GM19395 (cell line): ENCODE results near the gene FAM110A.
"Not testable (repeated sequence)": the region's sequence is repeated elsewhere in the genome, so short reads cannot be mapped to it uniquely, and the experiment has no call there.

ENCODE experiments used
- ATAC-seq: cut with Tn5 transposase; IDR thresholded peaks from one replicate; pipeline ENCODE4 v1.9.1; 2021; ENCODE audit warnings: mild to moderate bottlenecking, moderate library complexity; ENCODE audit not compliant: unreplicated experiment

The FAM110A gene

GRCh38 chr20:841568-842546 lies 8.3 kb downstream of the FAM110A start:
- no peak for ATAC-seq

DNA sequence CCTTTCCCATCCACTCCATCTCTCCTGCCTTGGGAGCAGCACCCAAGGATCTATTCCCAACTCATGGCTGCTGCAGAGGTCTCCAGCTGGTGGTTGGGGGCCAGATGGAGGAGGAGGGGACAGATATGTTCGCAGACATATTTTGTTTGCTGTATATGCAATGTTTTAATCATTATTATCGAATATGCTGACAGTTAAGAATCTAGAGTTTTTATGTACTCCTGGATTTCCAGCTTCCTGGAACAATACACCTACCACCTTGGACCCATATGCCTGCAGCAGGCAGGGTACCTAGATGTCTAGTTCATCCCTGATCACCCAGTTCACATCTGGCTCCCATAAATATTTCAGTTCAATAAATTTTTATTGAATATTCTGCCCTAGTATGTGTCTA lies 9.0 kb downstream of the FAM110A start:
- no peak for ATAC-seq

- no peak for ATAC-seq
Observed at GRCh38 chr20:843912-844311, 10.4 kb downstream of the FAM110A start.

- ATAC-seq, result peak; percentile 94
Observed at GRCh38 chr20:844473-845225, 11.1 kb downstream of the FAM110A start.

- no peak for ATAC-seq
Observed at GRCh38 chr20:845226-845868, 11.8 kb downstream of the FAM110A start.

GRCh38 chr20:845941-846893 lies 12.7 kb downstream of the FAM110A start:
- no peak for ATAC-seq

DNA sequence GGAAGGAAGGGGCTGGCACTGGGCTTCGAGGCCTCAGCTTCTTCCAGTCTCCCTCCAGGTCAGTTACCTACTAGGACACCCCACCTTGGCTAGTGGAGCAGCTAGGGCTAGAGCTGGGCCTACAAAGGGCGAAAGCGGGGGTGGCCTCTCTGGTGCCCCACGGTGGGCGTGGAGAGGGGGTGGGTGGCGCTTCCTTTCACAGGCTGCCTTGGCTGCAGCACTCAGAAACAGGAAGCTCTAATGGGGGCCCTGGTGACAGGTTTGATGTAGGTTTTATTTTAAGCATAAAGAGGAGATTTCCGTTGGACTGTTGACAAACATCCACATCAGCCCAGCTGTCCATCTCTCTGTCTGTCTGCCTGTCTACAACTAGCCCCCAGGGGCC lies 13.4 kb downstream of the FAM110A start:
- ATAC-seq, result no peak

DNA sequence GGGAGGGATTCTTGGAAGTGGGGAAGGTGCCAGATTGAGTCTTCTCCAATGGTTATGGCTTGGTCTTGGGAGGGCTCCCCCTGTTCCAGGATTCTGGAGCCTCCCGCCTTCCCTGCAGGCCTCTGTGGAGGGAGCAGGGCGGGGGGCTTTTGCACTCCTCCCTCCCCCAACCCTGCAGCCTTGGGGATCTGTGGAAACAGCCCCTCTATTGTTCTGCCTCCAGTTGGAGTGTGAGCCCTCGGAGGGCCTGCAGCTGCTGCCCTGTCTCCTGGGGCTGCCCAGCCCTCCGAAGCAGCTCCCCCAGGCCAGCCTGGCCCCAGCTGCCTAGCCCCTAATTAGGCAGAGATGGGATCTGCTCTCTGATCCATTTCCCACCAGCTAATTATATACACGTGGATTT lies 14.7 kb downstream of the FAM110A start:
- no peak for ATAC-seq

DNA sequence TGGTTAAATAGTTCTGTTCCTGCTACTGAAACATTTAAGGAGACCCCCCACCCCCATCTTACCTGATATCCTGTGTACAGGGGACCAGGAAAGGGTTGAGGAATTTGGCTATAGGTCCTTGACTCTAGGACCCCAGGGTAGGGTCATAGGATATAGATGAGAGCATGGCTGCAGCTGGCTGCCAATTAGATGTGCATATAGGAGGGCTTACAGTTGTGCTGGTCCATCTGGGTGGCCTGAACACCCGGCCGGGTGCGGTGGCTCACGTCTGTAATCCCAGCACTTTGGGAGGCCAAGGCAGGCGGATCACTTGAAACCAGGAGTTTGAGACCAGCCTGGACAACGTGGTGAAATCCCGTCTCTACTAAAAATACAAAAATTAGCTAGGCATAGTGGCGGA lies 15.2 kb downstream of the FAM110A start:
- not testable (repeated sequence) for ATAC-seq

DNA sequence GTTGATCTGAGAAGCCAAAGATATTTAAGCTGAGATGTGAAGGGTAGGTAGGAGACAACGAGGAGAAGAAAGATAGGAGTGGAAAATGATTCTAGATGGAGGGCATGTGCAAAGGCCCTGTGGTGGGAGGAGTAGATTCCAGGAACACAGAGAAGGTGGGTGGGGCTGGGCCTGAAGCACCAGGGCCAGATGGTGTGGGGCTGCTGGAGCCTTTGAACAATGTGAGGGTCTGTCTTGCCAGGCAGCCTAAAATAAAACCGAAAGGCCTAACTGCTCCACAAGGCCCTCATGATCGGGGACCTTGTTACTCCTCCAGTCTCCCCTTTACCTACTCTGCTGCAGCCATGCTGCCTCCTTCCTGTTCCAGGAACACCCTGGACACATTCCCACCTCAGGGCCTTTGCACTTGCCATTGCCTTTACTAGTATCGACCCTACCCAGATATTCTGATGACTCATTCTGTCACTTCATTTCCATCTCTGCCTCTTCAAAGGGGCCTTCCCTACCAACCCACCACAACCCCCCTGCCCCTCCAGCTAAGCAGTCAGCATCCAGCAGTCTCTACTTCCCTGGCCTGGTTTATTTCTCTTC lies 20.0 kb downstream of the FAM110A start:
- ATAC-seq, result no peak

- ATAC-seq, result no peak
Observed at GRCh38 chr20:854601-855000, 21.1 kb downstream of the FAM110A start.

DNA sequence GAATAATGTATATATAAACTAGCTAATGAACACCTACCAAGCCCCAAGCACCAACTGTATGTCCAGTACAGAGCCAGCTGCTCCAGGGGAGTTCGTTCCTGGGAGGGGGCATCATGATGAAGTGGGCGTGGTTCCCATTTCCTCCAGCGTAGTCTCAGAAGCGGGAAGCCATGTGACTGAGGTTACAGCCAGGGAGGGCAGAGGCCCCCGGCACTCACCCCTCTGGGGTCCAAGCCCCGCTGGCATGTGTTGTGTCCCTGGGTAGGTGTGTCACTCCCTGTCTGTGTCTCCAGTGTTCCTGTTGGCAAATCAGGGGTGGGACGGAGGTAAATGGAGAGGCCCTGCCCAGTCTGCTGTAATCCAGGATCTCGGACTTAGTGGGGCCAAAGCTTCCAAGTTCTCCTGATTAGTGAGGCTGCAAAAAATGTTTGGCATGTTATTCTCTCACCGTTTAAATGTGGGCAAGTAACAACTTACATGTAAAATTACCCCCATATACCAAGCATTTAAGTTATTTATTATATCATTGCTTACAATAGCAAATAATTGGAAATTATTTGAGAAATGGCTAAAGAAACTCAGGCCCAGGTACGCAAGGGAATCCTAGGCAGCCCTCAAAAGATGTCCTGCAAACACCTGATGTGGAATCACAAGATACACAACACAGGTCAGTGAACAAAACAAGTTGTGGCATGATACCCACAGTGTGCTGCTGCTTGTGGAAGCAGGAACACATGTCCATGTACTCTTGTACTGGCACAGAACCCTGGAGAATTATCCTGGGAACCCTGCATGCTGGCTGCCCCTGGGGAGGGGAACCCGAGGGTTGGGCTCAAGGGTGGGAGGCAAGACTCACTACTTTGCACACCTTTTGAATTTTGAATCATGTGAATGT lies 22.2 kb downstream of the FAM110A start:
- no peak for ATAC-seq

DNA sequence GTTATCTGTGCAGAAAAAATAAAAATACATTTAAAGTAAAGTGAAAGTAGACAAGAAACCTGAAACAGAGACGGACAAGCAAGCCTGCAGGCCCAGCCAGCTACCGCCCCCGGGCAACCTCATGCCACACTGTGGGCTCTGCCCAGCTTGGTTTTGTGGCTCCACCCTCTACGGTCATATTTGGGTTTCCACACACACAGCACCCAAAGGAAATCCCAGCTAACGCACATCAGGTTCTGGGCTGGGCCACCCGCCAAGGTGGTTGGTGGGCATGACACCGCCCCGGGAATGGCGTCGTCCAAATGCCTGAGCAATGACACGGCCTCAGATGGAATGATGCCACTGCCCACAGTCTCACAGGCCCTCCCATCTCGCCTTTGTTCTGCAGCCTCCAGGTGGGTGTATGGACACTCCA lies 22.9 kb downstream of the FAM110A start:
- ATAC-seq, result no peak

GRCh38 chr20:858011-858410 lies 24.5 kb downstream of the FAM110A start:
- no peak for ATAC-seq

- no peak for ATAC-seq
Observed at GRCh38 chr20:859751-860231, 26.3 kb downstream of the FAM110A start.

GRCh38 chr20:860891-861290 lies 27.4 kb downstream of the FAM110A start:
- ATAC-seq, result no peak

GRCh38 chr20:865440-865839 lies 31.9 kb downstream of the FAM110A start:
- no peak for ATAC-seq

- ATAC-seq, result no peak
Observed at GRCh38 chr20:868279-868678, 34.8 kb downstream of the FAM110A start.

- no peak for ATAC-seq
Observed at GRCh38 chr20:869606-870005, 36.1 kb downstream of the FAM110A start.
